Measurements from ENCODE around the gene NFATC1.

Gene NFATC1

DNA sequence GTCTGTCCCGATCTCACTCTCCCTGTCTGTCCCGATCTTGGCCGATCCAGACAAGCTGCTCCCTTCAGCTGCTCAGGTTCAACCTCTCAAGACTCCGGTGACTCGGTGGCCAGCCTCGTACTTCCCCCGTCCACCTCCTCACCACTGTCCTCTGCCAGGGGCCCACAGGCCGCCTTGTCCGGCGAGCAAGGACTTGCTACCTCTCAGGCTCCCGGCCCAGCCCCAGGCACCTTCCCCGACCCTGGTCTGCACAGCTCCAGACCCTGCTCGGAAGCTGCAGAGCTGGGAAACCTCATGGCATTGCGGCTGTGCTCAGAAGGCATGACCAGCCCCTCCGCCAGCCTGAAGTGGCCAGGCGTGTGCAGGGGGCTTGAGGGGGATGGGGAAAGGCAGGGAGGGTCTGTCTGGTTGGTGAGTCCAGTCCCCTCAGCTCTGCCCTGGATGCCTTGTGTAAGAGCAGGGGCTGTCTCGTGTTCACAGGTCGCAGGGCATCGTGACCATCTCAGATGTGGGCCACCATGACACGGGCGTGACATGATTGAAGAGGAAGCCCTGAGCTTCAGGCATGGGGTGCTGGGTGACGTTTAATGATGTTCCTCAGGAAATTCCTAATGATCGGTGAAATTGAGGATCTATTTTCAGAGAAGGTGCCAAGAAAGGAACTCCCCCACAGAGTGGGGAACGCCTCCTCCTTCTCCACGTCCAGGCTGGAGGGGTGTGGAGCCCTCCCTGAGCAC, 162.6 kb downstream of the NFATC1 start:
- no peak overlapping the region for H3K4me3 ChIP-seq
- no peaks in the 10 kb centered on the region for H3K36me3 ChIP-seq
- no peak overlapping the region for H3K9ac ChIP-seq
- no peaks in the 10 kb centered on the region; a peak in 2 of 22 replicates for H4K20me1 ChIP-seq
- peaks cover 0 to 14% (median 5%) of the 10 kb centered on the region in 11 experiments; a peak in 7 of 22 replicates for H3K9me3 ChIP-seq (replicated peaks in 1 of 11)
- no peak overlapping the region for H3K27ac ChIP-seq
- H3K4me1 ChIP-seq = peaks cover 0 to 6% (median 4%) of the 10 kb centered on the region in 10 experiments; a peak in 11 of 20 replicates
- H3K27me3 ChIP-seq = peaks cover 2 to 17% (median 11%) of the 10 kb centered on the region in 11 experiments; a peak in 21 of 22 replicates
- no peak for TF ChIP-seq Cebpa-rat (IDR thresholded peaks at IDR 0.05)
- no peak overlapping the region for H3K4me2 ChIP-seq

GRCh38 chr18:79558933-79559416, 163.2 kb downstream of the NFATC1 start:
- Histone ChIP-seq H3K9me3 (replicated peaks in 1 of 11) (peaks cover 0 to 14% (median 5%) of the 10 kb centered on the region in 11 experiments; a peak in 7 of 22 replicates), H3K4me2 (no peak overlapping the region), H3K27me3 (peaks cover 0 to 11% (median 5%) of the 10 kb centered on the region in 11 experiments; a peak in 14 of 22 replicates), H3K4me3 (no peak overlapping the region), H3K27ac (no peak overlapping the region), H3K36me3 (no peaks in the 10 kb centered on the region), H4K20me1 (no peaks in the 10 kb centered on the region; a peak in 1 of 22 replicates), H3K9ac (no peak overlapping the region), H3K4me1 (peaks cover 0 to 9% (median 0%) of the 10 kb centered on the region in 10 experiments; a peak in 4 of 20 replicates)
- TF ChIP-seq Cebpa-rat (IDR thresholded peaks at IDR 0.05) = no peak

DNA sequence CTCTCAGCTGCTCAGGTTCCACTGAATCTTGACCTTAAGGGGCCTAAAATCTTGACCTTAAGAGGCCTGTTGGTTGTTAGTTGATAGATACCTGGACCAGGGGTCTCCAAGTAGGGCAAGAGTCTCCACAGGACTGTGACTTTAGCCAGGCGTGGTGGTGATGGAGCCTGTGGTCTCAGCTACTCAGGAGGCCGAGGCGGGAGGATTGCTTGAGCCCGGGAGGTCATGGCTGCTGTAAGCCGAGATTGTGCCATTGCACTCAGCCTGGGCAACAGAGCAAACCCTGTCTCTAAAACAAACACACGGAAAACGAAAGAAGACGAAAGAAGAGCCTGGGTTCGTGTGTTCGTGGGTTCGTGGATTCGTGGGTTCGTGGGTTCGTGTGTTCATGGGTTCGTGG, 163.7 kb downstream of the NFATC1 start:
- Histone ChIP-seq H3K36me3 (no peaks in the 10 kb centered on the region), H3K9me3 (replicated peaks in 1 of 11) (peaks cover 0 to 14% (median 5%) of the 10 kb centered on the region in 11 experiments; a peak in 7 of 22 replicates), H4K20me1 (no peaks in the 10 kb centered on the region; a peak in 1 of 22 replicates), H3K27ac (no peak overlapping the region), H3K4me2 (no peak overlapping the region), H3K9ac (no peak overlapping the region), H3K27me3 (peaks cover 0 to 6% (median under 1%) of the 10 kb centered on the region in 11 experiments; a peak in 6 of 22 replicates), H3K4me1 (peaks cover 0 to 9% (median 0%) of the 10 kb centered on the region in 10 experiments; a peak in 4 of 20 replicates), H3K4me3 (no peak overlapping the region)
- no peak for TF ChIP-seq Cebpa-rat (IDR thresholded peaks at IDR 0.05)

DNA sequence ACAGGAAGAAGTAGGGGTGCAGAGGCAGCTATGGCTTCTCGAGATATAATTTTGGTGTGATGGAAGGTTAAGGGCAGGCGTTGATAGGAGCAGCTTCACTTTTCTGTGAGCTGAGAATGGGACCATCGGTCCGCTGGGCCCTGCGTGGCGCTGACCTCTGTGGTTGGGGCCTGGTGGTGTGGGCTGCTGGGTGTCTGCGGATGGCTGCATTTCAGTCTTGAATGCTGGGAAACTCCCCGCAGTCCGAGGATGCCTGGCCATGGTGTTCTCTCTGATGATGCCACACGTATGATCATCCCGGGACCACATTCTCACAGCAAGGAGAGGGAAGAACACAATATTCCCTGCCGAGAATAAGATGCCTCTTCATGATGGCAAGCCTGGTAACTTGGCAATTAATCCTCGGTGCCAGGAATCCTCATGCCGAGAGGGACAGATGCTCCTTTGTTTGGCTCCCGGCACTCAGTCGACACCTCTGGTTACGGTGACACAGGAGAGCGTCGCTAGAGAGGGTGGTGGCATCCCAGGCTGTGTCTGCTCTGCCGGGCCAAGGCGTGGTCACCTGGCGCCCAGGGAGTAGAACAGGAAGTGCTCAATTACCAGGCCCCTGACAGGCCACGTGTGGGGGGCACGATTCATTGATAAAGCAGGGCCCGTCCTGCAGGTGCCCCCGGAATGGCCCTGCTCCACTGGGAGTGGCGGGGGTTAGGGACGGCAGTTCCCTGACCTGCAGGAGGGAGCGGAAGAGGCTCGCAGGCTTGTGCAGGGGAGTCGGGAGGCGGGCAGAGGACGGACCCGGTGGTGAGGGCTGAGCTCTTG, 164.5 kb downstream of the NFATC1 start:
- Histone ChIP-seq H4K20me1 (no peaks in the 10 kb centered on the region), H3K27ac (no peak overlapping the region), H3K9me3 (replicated peaks in 1 of 11) (peaks cover 0 to 14% (median 5%) of the 10 kb centered on the region in 11 experiments; a peak in 7 of 22 replicates), H3K4me2 (no peak overlapping the region), H3K4me3 (no peak overlapping the region), H3K36me3 (no peaks in the 10 kb centered on the region), H3K27me3 (no peaks in the 10 kb centered on the region), H3K9ac (no peak overlapping the region), H3K4me1 (peaks cover 0 to 9% (median 0%) of the 10 kb centered on the region in 10 experiments; a peak in 4 of 20 replicates)
- no peak for TF ChIP-seq Cebpa-rat (IDR thresholded peaks at IDR 0.05)

DNA sequence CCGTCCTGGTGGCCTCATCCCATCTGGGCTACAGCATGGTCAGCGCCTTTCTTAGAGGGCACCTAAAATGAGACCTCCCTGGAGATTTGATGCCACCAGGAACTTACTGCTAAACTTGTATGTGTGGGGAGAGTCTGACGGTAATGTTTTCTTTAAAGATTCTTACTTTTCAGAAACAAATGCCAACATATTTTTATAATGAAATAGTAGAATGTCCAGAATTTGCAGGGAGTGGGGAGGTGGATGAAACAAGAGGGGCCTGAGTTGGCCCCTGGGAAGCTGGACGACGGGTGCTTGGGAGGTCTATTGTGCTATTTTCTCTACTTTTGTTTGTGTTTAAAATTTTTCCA, 165.1 kb downstream of the NFATC1 start:
- Histone ChIP-seq H3K36me3 (no peaks in the 10 kb centered on the region), H3K9ac (no peak overlapping the region), H3K27ac (no peak overlapping the region), H3K4me3 (no peak overlapping the region), H4K20me1 (no peaks in the 10 kb centered on the region), H3K9me3 (replicated peaks in 1 of 11) (peaks cover 0 to 14% (median 5%) of the 10 kb centered on the region in 11 experiments; a peak in 7 of 22 replicates), H3K27me3 (no peaks in the 10 kb centered on the region), H3K4me2 (no peak overlapping the region), H3K4me1 (peaks cover 0 to 9% (median 0%) of the 10 kb centered on the region in 10 experiments; a peak in 4 of 20 replicates)
- no peak for TF ChIP-seq Cebpa-rat (IDR thresholded peaks at IDR 0.05)

DNA sequence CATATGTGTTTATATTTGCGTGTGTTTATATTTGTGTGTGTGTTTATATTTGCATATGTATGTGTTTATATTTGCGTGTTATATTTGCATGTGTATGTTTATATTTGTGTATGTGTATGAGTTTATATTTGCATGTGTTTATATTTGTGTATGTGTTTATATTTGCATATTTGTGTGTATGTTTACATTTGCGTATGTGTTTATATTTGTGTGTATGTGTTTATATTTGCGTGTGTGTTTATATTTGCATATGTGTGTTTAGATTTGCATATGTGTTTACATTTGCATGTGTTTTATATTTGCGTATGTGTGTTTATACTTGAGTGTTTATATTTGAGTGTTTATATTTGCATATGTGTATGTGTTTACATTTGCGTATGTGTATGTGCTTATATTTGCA, 168.2 kb downstream of the NFATC1 start:
- H4K20me1 ChIP-seq = no peaks in the 10 kb centered on the region
- TF ChIP-seq Cebpa-rat (IDR thresholded peaks at IDR 0.05) = no peak
- H3K9me3 ChIP-seq (replicated peaks in 1 of 11) = peaks cover 0 to 11% (median 5%) of the 10 kb centered on the region in 11 experiments; a peak in 7 of 22 replicates
- H3K4me1 ChIP-seq = peaks cover 6 to 14% (median 9%) of the 10 kb centered on the region in 10 experiments; a peak in 19 of 20 replicates
- no peak overlapping the region for H3K9ac ChIP-seq
- H3K4me3 ChIP-seq = no peak overlapping the region
- H3K27ac ChIP-seq = no peak overlapping the region
- H3K36me3 ChIP-seq = no peaks in the 10 kb centered on the region
- H3K27me3 ChIP-seq = no peaks in the 10 kb centered on the region
- no peak overlapping the region for H3K4me2 ChIP-seq

DNA sequence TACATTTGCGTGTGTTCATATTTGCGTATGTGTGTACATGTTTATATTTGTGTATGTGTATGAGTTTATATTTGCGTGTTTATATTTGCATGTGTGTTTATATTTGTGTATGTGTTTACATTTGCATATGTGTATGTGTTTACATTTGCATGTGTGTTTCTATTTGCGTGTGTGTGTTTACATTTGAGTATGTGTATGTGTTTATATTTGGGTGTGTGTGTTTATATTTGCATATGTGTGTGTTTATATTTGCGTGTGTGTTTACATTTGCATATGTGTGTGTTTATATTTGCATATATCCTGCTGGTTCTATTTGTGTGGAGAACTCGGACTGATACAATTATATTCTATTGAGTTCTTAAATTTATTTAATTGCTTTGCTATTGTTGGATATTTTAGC, 168.7 kb downstream of the NFATC1 start:
- H3K36me3 ChIP-seq = no peaks in the 10 kb centered on the region

GRCh38 chr18:79566771-79567431, 171.2 kb downstream of the NFATC1 start:
- H3K4me2 ChIP-seq = peak overlapping the region in 2 of 11 experiments; percentile 35 to 37; a peak in 3 of 22 replicates
- H3K9me3 ChIP-seq (replicated peaks in 1 of 11) = peaks cover 5 to 13% (median 9%) of the 10 kb centered on the region in 11 experiments
- no peaks in the 10 kb centered on the region for H3K36me3 ChIP-seq
- H4K20me1 ChIP-seq = no peaks in the 10 kb centered on the region
- peaks cover 6 to 15% (median 11%) of the 10 kb centered on the region in 10 experiments; a peak in 19 of 20 replicates for H3K4me1 ChIP-seq
- H3K27ac ChIP-seq = no peak overlapping the region
- no peaks in the 10 kb centered on the region for H3K27me3 ChIP-seq
- H3K9ac ChIP-seq = no peak overlapping the region
- TF ChIP-seq Cebpa-rat (IDR thresholded peaks at IDR 0.05) = no peak
- no peak overlapping the region for H3K4me3 ChIP-seq

More for the DNA sequence above, 168.7 kb downstream of the NFATC1 start:
- no peak overlapping the region for H3K9ac ChIP-seq
- H3K4me2 ChIP-seq = no peak overlapping the region
- H3K9me3 ChIP-seq (replicated peaks in 1 of 11) = peaks cover 0 to 7% (median 3%) of the 10 kb centered on the region in 11 experiments; a peak in 7 of 22 replicates
- no peaks in the 10 kb centered on the region for H3K27me3 ChIP-seq
- no peak overlapping the region for H3K27ac ChIP-seq
- H3K4me1 ChIP-seq = peaks cover 6 to 14% (median 9%) of the 10 kb centered on the region in 10 experiments; a peak in 19 of 20 replicates
- no peak for TF ChIP-seq Cebpa-rat (IDR thresholded peaks at IDR 0.05)
- no peaks in the 10 kb centered on the region for H4K20me1 ChIP-seq
- H3K4me3 ChIP-seq = no peak overlapping the region

Measured in BLaER1 treated with 17β-estradiol and CSF1 and Interleukin-3, amounts not matched to agents 10 nM and 100 nM (cell line).